GM12874 (cell line): ENCODE data around the gene SOX15.

Experiments used
- TF ChIP-seq, protein P1 (sequence below): IDR thresholded peaks from 2 replicates; pipeline ENCODE4 v1.5.1; 2011; ENCODE audit warnings: low read depth, mild to moderate bottlenecking, control low read depth, low read length, moderate library complexity; ENCODE audit not compliant: insufficient read depth

Gene SOX15

DNA sequence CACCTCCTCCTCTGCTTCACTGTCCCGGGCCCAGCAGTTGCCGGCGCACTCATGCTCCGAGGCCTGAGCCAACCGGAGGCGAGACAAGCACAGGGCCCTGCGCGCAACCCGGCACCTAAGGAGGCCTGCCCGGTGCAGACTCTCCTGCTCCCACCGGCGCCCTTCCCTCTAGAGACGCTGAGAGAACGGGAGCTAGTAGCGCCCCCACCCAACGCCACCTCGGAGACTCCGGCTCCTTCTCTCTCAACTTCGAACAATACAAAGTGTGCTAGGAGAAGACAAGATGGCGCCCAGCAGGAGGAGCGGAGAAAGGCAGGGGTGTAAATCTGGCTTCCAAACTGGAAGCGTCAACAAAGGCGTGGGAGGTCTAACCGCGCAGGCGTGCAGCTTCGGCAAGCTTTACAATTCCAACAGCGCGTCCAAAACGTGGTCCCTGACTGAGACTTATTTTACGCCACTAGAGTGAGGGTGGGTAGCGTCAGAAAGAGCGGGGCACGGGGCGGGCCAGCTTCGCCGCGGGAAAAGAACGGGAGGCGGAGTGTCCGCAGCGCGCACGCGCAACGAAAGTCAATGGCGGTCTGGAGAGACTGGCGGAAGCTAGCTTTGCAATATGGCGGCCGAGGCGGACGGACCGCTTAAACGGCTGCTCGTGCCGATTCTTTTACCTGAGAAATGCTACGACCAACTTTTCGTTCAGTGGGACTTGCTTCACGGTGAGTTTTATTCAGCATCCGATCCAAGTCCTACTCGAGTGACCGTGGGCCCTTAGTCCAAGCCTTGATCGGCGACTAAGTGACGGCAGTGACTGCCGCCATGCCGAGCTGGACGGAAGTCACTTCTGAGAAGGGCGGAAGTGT is 6.4 kb downstream of the SOX15 start, which contains the start of gene MPDU1:
TSS of gene MPDU1 (plus strand) at position 600 of the 857 bp plus-strand sequence. CDS start at position 611, 11 bp downstream.
- TF ChIP-seq, protein P1, sequence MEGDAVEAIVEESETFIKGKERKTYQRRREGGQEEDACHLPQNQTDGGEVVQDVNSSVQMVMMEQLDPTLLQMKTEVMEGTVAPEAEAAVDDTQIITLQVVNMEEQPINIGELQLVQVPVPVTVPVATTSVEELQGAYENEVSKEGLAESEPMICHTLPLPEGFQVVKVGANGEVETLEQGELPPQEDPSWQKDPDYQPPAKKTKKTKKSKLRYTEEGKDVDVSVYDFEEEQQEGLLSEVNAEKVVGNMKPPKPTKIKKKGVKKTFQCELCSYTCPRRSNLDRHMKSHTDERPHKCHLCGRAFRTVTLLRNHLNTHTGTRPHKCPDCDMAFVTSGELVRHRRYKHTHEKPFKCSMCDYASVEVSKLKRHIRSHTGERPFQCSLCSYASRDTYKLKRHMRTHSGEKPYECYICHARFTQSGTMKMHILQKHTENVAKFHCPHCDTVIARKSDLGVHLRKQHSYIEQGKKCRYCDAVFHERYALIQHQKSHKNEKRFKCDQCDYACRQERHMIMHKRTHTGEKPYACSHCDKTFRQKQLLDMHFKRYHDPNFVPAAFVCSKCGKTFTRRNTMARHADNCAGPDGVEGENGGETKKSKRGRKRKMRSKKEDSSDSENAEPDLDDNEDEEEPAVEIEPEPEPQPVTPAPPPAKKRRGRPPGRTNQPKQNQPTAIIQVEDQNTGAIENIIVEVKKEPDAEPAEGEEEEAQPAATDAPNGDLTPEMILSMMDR = no peak

- TF ChIP-seq, protein P1 = no peak
Observed at GRCh38 chr17:7582396-7583252, 7.3 kb downstream of the SOX15 start.

- TF ChIP-seq, protein P1 = no peak
Observed at GRCh38 chr17:7580604-7581575, 9.0 kb downstream of the SOX15 start.

GRCh38 chr17:7579834-7580603 is 9.9 kb downstream of the SOX15 start:
- TF ChIP-seq, protein P1 = no peak

DNA sequence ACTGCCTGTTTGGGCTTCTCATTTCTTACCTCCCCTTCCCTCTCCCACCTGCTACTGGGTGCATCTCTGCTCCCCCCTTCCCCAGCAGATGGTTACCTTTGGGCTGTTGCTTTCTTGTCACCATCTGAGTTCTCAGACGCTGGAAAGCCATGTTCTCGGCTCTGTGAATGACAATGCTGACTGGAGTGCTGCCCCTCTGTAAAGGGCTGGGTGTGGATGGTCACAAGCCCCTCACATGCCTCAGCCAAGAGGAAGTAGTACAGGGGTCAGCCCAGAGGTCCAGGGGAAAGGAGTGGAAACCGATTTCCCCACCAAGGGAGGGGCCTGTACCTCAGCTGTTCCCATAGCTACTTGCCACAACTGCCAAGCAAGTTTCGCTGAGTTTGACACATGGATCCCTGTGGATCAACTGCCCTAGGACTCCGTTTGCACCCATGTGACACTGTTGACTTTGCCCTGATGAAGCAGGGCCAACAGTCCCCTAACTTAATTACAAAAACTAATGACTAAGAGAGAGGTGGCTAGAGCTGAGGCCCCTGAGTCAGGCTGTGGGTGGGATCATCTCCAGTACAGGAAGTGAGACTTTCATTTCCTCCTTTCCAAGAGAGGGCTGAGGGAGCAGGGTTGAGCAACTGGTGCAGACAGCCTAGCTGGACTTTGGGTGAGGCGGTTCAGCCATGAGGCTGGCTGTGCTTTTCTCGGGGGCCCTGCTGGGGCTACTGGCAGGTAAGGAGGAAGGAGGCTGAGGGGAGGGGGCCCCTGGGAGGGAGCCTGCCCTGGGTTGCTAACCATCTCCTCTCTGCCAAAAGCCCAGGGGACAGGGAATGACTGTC is 10.7 kb downstream of the SOX15 start, which contains the start of gene CD68:
TSS of gene CD68 (plus strand) at position 638 of the 833 bp plus-strand sequence. CDS start at position 678, 40 bp downstream.
- TF ChIP-seq, protein P1 = no peak
